Stimulated activated CD8-positive, alpha-beta memory T cell treated with anti-CD3 and anti-CD28 coated beads, Interleukin-15, amount 100 ng/mL, for 1 hour (primary cell): ENCODE data around the gene ZNF185.

Experiments used
- DNase-seq: peaks from one replicate; pipeline ENCODE4 v3.0.0-alpha.2; 2020; ENCODE audit warnings: low read depth

Gene ZNF185

GRCh38 chrX:152897222-152898131, at the start of gene ZNF185:
TSS of gene ZNF185 (plus strand) at chrX:152898067. CDS start at chrX:152914490, 16,423 bp downstream.
- DNase-seq = no peak

GRCh38 chrX:152850465-152850864, 47.4 kb upstream of the ZNF185 start:
- DNase-seq = no peak

GRCh38 chrX:152853986-152854385, 43.9 kb upstream of the ZNF185 start:
- DNase-seq = no peak

- no peak for DNase-seq
Observed at GRCh38 chrX:152861116-152861515, 36.8 kb upstream of the ZNF185 start.

- DNase-seq = no peak
Observed at GRCh38 chrX:152861826-152862225, 36.0 kb upstream of the ZNF185 start.

DNA sequence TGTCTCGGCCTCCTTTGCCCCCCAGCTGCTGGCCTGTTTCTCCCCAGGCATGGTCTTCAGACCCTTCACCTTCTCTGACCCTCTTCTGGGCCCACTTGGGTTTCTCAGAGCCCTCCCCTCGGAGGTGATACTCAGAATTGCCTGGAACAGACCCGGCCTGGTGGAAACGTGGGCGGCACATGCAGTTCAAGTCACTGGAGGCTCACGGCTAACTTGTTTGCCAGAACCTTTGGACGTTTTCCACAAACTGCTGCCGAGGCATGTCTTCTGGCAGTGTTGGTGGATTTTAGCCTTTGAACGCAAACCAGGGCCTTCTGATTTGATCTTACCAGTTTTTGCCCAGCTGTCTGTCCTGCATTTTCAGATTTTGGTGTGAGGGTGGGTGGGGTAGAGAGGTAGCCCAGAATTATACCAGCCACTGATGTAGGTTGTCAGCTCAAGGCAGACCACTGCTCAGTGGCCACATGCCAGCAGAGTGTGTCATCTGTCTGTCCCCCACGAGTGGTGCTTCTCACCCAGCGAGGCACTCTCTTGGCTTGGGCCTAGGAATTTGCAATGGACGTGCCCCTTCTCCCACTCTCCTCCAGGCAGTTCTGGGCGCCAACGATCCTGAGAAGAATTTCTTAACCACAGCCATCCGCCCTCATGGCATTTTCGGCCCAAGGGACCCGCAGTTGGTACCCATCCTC, 32.5 kb upstream of the ZNF185 start:
- no peak for DNase-seq

GRCh38 chrX:152866386-152866785, 31.5 kb upstream of the ZNF185 start:
- no peak for DNase-seq

DNA sequence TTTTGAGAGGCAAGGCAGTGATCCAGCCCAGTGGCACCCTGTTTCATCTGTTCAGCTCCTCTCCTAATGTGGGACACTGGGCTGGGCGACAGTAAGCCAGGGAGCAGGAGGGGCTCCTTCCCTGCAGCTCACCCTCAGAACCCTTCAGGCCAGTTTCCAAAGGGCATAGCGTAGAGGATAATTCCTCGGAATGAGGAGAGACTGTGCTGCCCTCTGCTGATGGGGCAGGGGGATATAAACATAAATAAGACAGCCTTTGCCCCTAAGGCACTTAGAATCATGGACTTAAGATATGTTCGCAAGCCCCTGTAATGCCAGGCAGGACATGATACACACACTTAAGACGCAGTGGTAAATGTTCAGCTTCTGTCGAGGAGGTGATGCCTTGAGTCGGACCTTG, 27.9 kb upstream of the ZNF185 start:
- no peak for DNase-seq

DNA sequence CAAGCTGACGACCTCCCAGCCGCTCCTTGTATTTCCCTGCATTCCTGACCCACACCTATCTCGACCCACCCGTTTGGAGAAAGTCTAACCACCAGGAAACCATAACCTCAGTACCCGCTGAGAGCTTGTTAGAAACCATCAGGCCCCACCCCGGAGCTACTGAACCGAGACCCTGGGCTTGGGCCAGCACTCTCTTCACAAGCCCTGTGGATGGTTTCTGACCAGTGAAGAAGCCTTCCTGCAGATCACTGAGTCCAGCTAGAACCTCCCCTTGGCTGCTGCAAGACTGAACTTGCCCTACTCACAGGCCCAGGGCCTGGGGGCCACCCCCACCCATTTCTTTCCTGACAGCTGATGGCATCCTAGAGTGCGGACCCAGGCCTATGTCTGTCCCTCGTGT, 26.6 kb upstream of the ZNF185 start:
- no peak for DNase-seq

- no peak for DNase-seq
Observed at GRCh38 chrX:152872522-152872921, 25.3 kb upstream of the ZNF185 start.

DNA sequence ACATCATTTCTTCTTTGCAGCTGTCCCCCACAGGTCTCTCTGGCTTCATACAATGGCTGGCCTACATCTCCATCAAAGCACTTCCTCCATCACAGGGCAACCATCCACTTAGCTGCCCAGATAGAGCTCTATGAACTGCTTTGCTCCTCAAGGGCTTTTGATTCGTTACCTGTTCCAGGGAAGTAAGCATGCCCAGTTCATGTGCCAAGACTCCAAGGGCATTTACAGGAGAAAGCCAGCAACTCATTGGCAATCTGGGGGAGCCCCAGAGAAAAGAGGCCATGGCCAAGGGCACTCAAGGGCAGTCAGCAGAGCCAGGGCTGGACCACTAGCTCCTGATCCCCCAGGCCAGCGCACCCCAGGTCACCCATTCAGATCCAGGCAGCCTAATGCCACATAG, 24.5 kb upstream of the ZNF185 start:
- no peak for DNase-seq

DNA sequence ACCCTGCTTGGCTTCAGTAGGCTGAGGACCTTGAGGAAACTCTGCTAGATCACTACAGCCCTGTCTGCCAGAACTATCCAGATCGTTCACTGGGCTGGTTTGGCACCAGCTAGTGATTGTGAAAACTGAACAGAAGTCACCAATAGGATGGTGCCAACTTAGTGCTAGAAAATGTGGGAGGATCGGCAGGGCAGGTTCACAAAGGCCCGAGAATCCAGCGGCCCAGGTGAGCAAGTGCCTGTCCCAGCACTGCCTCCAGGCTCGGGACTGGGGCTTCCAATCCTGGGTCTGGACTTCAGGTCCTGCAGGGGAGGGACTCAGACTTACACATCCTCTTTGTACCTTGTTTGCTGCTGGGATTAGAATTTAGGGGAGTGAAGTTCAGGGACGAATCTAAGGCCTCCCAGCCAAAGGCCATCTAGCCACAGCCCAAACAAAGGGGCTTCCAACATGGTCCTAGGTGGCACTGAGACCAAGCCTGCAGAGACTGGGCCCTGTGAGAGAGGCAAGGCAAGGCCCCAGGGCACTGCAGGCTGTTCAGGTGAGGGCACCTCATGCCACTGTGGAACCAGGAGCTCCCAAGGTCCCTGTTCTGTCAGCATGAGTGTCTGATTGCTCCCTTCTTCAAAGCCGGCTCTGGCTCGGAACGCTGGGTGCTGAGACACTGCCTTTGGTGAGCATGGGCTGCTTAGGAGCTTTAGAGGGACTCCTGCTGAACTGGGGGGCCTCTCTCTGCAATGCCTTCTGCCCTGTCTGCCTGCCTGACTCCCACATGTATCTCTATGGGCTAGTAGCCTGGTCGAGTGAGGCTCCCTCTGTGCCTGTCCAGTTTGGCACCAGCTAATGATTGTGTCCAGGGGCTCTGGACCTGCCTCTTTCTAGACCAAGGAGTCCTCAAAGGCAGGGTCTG, 20.7 kb upstream of the ZNF185 start:
- no peak for DNase-seq

DNA sequence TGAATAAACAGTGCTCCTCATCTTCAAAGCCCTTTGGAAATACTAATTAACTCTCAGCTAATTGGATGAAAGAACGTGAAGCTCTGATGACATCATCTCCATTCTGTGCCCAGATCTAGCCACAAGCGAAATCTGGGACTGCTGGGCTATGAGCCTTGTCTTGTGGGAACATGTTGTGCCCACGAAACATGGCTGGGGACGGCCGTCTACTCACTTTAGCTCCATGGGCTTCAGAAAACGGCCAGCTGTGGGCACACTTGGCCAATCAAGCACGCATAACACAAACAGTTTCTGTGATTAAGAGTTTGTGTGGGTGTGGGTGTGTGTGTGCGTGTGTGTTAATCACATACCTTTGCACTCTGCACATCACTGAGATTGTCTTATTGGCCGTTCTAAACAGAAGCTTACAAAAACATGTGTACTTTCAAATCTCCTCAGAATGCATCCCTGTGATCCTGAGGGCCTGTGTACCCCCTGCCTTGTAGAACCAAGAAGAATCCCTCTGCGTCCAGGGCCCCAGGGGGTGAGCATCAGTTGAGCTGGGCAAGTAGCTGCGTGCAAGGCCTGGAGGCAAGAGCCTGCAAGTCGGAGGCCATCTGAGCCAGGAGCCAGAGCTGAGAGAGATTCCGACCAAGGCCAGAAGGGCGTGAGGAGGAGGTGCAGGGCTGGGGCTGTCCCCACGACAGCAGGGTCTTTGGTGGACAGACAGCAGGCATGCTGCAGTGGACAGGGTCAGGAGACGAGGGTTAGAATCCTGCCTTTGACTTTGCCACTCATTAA, 18.7 kb upstream of the ZNF185 start:
- no peak for DNase-seq

DNA sequence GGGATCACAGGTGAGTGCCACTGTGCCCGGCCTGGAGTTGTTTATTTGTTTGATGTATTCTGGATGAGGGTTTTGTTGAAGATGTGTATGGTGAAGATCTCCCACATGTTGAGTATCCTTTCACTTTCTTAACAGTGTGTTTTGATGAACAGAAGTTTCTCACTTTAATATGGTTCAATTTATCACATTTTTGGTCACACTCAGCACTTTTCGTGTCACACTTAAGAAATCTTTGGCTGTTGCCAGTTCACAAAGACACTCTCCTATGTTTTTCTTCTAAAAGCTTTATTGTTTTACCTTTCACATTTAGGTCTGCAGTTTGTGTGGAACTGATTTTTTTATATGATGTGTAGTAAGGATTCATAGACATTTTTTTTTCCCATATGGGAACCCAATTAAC, 16.6 kb upstream of the ZNF185 start:
- DNase-seq = no peak

DNA sequence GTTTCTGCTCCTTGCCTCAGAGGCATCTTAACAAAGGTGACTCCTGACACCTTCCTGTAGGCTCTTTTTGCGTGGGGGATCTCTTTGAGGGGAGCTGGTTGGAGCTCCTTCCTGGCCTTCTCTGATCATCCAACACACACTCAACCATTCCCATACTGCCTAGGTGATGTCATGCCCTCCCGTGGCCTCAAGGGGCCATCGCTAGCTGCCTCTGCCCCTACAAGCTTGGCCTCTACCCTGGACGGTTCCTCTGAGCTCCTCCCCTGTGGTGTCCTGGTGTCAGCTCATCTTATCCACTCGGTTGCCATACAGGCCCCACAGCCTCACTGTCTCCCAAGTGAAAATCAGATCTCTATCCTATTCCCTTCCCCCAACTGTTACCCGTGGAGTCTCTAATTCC, 13.7 kb upstream of the ZNF185 start:
- DNase-seq = no peak

- no peak for DNase-seq
Observed at GRCh38 chrX:152886716-152887115, 11.2 kb upstream of the ZNF185 start.

DNA sequence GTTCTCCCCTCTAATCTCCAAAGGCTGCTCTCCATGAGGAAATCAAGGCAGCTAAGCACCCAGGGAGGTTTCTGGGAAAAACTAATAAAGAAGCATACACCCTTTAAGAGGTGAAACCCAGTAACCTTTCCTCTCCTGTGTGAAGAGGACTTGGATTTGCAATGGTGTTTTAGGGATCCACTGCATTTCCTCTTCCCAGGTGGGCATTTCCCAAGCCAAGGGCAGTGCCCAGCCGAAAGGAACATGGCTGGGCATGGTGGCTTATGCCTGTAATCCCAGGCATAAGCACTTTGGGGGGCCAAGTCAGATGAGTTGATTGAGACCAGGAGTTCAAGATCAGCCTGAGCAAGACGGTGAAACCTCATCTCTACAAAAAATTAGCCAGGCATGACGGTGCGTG, 5.4 kb upstream of the ZNF185 start:
- DNase-seq = no peak

- no peak for DNase-seq
Observed at GRCh38 chrX:152892999-152893891, 4.6 kb upstream of the ZNF185 start.

- no peak for DNase-seq
Observed at GRCh38 chrX:152893980-152894610, 3.8 kb upstream of the ZNF185 start.

DNA sequence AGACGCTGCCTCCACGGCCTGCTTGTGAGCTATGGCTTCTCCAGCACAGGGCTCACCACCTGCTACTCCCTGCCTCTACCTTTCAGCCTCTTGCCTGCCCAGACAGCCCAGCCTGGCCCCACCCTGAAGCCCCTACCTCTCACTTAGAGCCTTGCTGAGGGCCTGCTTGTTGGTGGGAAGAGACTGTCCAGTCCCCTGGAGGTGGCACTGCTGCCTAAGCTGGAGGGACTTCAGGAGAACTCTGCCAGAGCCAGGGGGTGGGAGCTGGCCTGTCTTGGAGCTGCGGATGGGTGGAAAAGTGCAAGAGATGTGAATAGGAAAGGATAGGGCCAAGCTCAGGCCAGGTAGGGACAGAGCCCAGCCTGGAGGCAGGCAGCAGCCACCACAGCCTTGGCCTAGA, 2.7 kb upstream of the ZNF185 start:
- DNase-seq = no peak
